ENCODE data around the gene THUMPD2. TPM values are rescaled to one million over a fixed set of nuclear protein-coding genes. Genes with fewer than 3 reads are reported as not detected.
A peak's percentile ranks its signal among the peaks of the same experiment; 100 is the strongest.

The THUMPD2 gene
- total RNA-seq, 1 donor from 2014 or later, result 11.5 TPM

DNA sequence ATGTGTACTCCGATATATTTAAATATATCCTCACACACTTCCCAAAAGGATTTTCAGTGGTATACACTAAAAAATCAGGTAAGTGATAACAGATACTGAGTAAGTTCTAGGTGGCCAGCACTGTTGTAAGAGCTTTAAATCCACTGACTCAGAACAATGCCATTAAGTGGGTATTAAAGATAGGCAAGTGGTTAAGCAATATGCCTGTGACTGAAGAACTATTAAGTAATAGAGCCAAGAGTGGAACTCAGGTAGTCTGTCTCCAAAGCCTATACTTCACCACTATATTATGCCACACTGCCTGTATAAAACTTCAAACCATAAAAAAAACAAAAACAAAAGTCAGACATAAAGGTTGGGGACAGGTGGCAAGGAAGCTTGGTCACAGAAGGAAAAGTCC, 37.2 kb downstream of the THUMPD2 start:
- TF ChIP-seq, protein P1, sequence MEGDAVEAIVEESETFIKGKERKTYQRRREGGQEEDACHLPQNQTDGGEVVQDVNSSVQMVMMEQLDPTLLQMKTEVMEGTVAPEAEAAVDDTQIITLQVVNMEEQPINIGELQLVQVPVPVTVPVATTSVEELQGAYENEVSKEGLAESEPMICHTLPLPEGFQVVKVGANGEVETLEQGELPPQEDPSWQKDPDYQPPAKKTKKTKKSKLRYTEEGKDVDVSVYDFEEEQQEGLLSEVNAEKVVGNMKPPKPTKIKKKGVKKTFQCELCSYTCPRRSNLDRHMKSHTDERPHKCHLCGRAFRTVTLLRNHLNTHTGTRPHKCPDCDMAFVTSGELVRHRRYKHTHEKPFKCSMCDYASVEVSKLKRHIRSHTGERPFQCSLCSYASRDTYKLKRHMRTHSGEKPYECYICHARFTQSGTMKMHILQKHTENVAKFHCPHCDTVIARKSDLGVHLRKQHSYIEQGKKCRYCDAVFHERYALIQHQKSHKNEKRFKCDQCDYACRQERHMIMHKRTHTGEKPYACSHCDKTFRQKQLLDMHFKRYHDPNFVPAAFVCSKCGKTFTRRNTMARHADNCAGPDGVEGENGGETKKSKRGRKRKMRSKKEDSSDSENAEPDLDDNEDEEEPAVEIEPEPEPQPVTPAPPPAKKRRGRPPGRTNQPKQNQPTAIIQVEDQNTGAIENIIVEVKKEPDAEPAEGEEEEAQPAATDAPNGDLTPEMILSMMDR (IDR thresholded peaks at IDR 0.05; ENCODE audit: insufficient read depth, low read length, poor library complexity, severe bottlenecking), result no peak
- Histone ChIP-seq H3K27me3 (ENCODE audit: control insufficient read depth, insufficient read depth, low read length) (no peaks in the 10 kb centered on the region), H3K4me3 (ENCODE audit: low read depth, low read length) (no peak overlapping the region), H3K36me3 (ENCODE audit: control insufficient read depth, insufficient read depth, low read length) (no peaks in the 10 kb centered on the region)
- DNase-seq (ENCODE audit: low read depth), result no peak

DNA sequence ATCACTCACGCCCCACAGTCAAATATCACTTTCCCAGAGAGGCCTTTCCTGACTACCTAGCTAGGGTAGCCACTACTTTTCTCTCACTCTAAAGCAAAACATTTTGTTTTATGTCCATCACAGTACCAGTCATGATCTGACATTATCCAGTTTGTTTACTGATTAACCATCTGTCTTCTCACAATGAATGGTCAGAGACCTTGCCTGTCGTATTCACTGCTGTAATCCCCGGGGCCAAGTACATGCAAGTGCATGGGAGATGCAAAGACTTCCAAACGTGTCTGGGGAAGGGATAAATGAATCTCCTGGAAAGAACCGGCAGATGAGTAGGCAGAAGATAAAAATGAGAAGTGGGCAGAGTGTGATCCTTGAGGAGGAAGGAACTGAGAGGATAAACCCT, 39.7 kb downstream of the THUMPD2 start:
- no peak for DNase-seq (ENCODE audit: low read depth)
- Histone ChIP-seq H3K4me3 (ENCODE audit: low read depth, low read length) (no peak overlapping the region), H3K27me3 (ENCODE audit: control insufficient read depth, insufficient read depth, low read length) (no peaks in the 10 kb centered on the region), H3K36me3 (ENCODE audit: control insufficient read depth, insufficient read depth, low read length) (no peaks in the 10 kb centered on the region)
- TF ChIP-seq, protein P1 (IDR thresholded peaks at IDR 0.05; ENCODE audit: insufficient read depth, low read length, poor library complexity, severe bottlenecking), result no peak

DNA sequence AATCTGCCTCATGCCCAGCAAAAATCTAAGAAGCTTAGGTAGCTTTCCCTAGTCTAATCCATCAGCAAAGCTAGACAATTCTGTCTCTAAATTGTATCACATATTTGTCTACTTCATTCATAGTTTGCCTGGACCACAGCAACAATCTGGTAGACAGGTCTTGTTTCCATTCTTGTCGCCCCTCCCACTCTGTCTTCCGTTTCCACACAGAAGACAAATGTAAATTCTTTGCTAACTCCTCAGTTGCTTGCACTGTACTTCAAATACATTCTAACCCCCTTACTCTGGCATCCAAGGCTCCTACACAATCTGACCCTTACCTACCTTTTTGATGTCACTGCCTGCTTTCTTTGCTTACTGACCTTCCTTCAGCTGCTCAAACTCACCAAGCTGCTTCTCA, 40.1 kb downstream of the THUMPD2 start:
- Histone ChIP-seq H3K27me3 (ENCODE audit: control insufficient read depth, insufficient read depth, low read length) (no peaks in the 10 kb centered on the region), H3K36me3 (ENCODE audit: control insufficient read depth, insufficient read depth, low read length) (no peaks in the 10 kb centered on the region), H3K4me3 (ENCODE audit: low read depth, low read length) (no peak overlapping the region)
- no peak for DNase-seq (ENCODE audit: low read depth)
- TF ChIP-seq, protein P1 (IDR thresholded peaks at IDR 0.05; ENCODE audit: insufficient read depth, low read length, poor library complexity, severe bottlenecking), result no peak

DNA sequence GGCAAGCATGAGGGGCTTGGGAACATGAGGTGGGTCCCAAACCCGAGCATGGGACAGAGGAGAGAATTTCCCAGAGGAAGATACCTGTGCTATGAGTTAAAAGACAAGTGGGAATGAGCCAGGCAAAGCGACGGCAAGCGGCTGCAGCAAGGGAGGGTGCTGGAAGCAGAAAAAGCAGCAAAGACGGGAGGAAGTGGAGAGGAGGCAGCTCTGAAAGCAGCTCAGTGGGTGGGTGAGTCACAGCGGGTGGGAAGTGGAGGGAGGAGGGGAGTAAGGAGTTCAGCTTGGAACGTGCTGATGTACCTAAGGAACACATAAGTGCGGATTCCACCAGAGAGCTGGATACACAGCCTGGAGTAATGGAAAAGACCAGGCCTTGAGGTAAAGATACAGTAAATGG, 41.4 kb downstream of the THUMPD2 start:
- Histone ChIP-seq H3K4me3 (ENCODE audit: low read depth, low read length) (no peak overlapping the region), H3K36me3 (ENCODE audit: control insufficient read depth, insufficient read depth, low read length) (no peaks in the 10 kb centered on the region), H3K27me3 (ENCODE audit: control insufficient read depth, insufficient read depth, low read length) (no peaks in the 10 kb centered on the region)
- TF ChIP-seq, protein P1 (IDR thresholded peaks at IDR 0.05; ENCODE audit: insufficient read depth, low read length, poor library complexity, severe bottlenecking), result no peak
- DNase-seq (ENCODE audit: low read depth), result peak; percentile 50

DNA sequence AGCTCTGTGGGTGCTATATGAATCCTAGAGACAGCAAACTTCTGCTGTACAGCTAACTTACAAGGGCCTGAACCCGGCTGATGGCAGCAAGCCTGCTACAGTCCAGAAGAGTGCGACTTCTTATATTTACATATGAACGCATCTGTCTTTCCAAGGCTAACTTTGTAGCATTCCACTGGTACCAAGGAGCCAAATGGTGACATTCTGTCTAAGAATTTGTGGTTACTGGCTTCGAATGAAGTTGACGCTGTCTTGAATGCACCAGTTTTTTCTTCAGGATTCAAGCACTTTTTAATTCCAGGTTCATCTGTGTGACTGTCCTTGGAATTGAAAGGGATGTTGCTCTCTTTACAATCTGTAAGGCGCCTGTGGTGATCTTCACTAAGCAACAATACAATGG, 42.4 kb downstream of the THUMPD2 start:
- DNase-seq (ENCODE audit: low read depth), result no peak
- Histone ChIP-seq H3K27me3 (ENCODE audit: control insufficient read depth, insufficient read depth, low read length) (no peaks in the 10 kb centered on the region), H3K4me3 (ENCODE audit: low read depth, low read length) (no peak overlapping the region), H3K36me3 (ENCODE audit: control insufficient read depth, insufficient read depth, low read length) (peaks cover 2% of the 10 kb centered on the region)
- TF ChIP-seq, protein P1 (IDR thresholded peaks at IDR 0.05; ENCODE audit: insufficient read depth, low read length, poor library complexity, severe bottlenecking), result no peak

DNA sequence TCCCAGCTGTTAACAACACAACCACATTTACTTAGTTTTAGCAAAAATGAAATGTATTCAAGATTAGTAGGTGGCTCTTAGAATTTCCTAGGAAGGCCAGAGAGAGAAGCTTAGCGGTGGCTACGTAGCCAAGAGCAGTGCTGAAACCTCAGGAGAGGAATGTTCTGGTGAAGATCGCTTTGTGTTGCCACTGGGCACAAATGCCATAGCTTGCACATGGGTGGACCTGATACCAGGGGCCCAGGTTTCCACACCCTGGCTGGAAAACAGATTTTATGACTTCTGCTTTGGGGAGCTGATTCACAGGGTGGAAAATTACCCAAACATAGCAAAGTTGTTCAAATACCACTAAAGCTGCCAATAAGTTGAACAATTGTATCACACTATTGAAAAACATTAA, 43.4 kb downstream of the THUMPD2 start:
- TF ChIP-seq, protein P1 (IDR thresholded peaks at IDR 0.05; ENCODE audit: insufficient read depth, low read length, poor library complexity, severe bottlenecking), result no peak
- Histone ChIP-seq H3K4me3 (ENCODE audit: low read depth, low read length) (no peak overlapping the region), H3K36me3 (ENCODE audit: control insufficient read depth, insufficient read depth, low read length) (peaks cover 2% of the 10 kb centered on the region), H3K27me3 (ENCODE audit: control insufficient read depth, insufficient read depth, low read length) (no peaks in the 10 kb centered on the region)
- DNase-seq (ENCODE audit: low read depth), result no peak

Data from kidney epithelial cell (primary cell).